ENCODE data around the gene KRT3. TPM values are rescaled to one million over a fixed set of nuclear protein-coding genes. Genes with fewer than 3 reads are reported as not detected.

Gene KRT3
- polyA plus RNA-seq, 3 donors: not detected

DNA sequence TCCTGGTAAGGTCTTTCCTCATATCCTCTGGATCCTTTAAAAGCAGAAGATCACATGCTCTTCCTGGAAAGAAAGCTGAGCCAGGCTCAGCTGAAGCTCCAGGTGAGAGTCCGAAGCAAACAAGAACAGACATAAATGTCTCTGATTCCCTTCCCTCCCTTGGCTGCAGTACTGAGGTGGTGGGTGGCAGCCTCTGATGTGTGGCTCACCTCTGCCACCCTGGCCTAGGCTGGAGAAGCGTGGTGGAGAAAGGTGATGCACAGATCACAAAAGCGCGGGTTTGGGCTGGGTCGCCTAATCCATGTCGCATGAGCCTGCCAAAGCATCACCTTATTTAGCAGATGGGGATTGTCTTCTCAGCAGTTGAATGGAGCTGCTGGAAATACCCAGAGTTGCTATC is 16.0 kb downstream of the KRT3 start:
- no peaks in the 10 kb centered on the region for H3K4me1 ChIP-seq (ENCODE audit: control insufficient read depth in 1 of 2, insufficient read depth in 2 of 2, low read length in 2 of 2)
- no peak overlapping the region for H3K4me2 ChIP-seq (replicated peaks; ENCODE audit: extremely low read depth, low read length, poor library complexity, severe bottlenecking)
- Mint-ChIP-seq H3K27ac (no peak overlapping the region), H3K4me1 (no peaks in the 10 kb centered on the region), H3K4me3 (no peak overlapping the region), H3K9me3 (no peaks in the 10 kb centered on the region), H3K27me3 (ENCODE audit: low read depth in 3 of 3) (peaks cover 8 to 17% (median 12%) of the 10 kb centered on the region in 3 donors), H3K36me3 (no peaks in the 10 kb centered on the region)
- no peak overlapping the region for H2AFZ ChIP-seq (ENCODE audit: insufficient read depth, low read depth, low read length, poor library complexity, severe bottlenecking)
- H3K9ac ChIP-seq (ENCODE audit: insufficient read depth, low read length, poor library complexity, severe bottlenecking): no peak overlapping the region
- no peak overlapping the region for H3K27ac ChIP-seq (ENCODE audit: low read depth in 1 of 2, low read length in 2 of 2)
- no CpG with 5 or more reads among the region's 6 CpGs for WGBS (ENCODE audit: insufficient coverage)
- no peak overlapping the region for H3K4me3 ChIP-seq (replicated peaks in 1 of 3; ENCODE audit: low read depth in 2 of 3, low read length in 3 of 3)
- no peaks in the 10 kb centered on the region for H3K79me2 ChIP-seq (ENCODE audit: insufficient read depth, low read length)
- no peaks in the 10 kb centered on the region for H3K9me3 ChIP-seq (replicated peaks in 1 of 2; ENCODE audit: control insufficient read depth in 1 of 2, insufficient read depth in 1 of 2, low read length in 2 of 2)
- intact Hi-C loops (cut with micrococcal nuclease): no loop called here
- TF ChIP-seq, protein P1, sequence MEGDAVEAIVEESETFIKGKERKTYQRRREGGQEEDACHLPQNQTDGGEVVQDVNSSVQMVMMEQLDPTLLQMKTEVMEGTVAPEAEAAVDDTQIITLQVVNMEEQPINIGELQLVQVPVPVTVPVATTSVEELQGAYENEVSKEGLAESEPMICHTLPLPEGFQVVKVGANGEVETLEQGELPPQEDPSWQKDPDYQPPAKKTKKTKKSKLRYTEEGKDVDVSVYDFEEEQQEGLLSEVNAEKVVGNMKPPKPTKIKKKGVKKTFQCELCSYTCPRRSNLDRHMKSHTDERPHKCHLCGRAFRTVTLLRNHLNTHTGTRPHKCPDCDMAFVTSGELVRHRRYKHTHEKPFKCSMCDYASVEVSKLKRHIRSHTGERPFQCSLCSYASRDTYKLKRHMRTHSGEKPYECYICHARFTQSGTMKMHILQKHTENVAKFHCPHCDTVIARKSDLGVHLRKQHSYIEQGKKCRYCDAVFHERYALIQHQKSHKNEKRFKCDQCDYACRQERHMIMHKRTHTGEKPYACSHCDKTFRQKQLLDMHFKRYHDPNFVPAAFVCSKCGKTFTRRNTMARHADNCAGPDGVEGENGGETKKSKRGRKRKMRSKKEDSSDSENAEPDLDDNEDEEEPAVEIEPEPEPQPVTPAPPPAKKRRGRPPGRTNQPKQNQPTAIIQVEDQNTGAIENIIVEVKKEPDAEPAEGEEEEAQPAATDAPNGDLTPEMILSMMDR (IDR thresholded peaks at IDR 0.05): no peak
- H3K27me3 ChIP-seq (ENCODE audit: control insufficient read depth in 2 of 2, insufficient read depth in 2 of 2, low read length in 2 of 2): peaks cover 0 to 3% of the 10 kb centered on the region in 2 donors
- H4K20me1 ChIP-seq (ENCODE audit: insufficient read depth, low read length): no peaks in the 10 kb centered on the region
- no peaks in the 10 kb centered on the region for H3K36me3 ChIP-seq (replicated peaks in 1 of 2; ENCODE audit: control insufficient read depth in 1 of 2, insufficient read depth in 2 of 2, low read length in 2 of 2)
- no peak for DNase-seq

DNA sequence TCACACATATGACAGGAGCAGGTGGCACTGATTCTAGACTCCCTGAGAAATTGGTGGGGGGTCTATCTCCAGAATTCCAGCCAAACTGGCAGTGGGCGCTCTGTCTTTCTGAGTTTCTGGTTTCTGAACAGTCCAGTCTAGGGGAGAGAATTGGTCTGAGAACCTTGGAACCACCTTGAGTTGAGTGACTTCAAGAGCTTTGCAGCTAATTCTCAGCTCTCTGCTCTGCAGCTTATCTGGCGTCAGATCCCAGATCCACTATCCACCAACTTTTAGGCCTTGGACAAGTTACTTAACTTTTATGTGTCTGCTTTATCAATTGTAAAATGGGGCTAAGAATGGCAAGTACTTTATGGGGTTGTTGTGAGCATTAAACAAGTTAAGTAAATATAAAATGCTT is 17.1 kb downstream of the KRT3 start:
- H3K4me3 Mint-ChIP-seq: no peak overlapping the region
- Histone ChIP-seq H3K4me1 (ENCODE audit: control insufficient read depth in 1 of 2, insufficient read depth in 2 of 2, low read length in 2 of 2) (no peaks in the 10 kb centered on the region), H3K9me3 (replicated peaks in 1 of 2; ENCODE audit: control insufficient read depth in 1 of 2, insufficient read depth in 1 of 2, low read length in 2 of 2) (no peaks in the 10 kb centered on the region), H3K36me3 (replicated peaks in 1 of 2; ENCODE audit: control insufficient read depth in 1 of 2, insufficient read depth in 2 of 2, low read length in 2 of 2) (no peaks in the 10 kb centered on the region), H3K79me2 (ENCODE audit: insufficient read depth, low read length) (no peaks in the 10 kb centered on the region), H2AFZ (ENCODE audit: insufficient read depth, low read depth, low read length, poor library complexity, severe bottlenecking) (no peak overlapping the region), H3K27ac (ENCODE audit: low read depth in 1 of 2, low read length in 2 of 2) (no peak overlapping the region), H4K20me1 (ENCODE audit: insufficient read depth, low read length) (no peaks in the 10 kb centered on the region), H3K4me2 (replicated peaks; ENCODE audit: extremely low read depth, low read length, poor library complexity, severe bottlenecking) (no peak overlapping the region), H3K4me3 (replicated peaks in 1 of 3; ENCODE audit: low read depth in 2 of 3, low read length in 3 of 3) (no peak overlapping the region), H3K9ac (ENCODE audit: insufficient read depth, low read length, poor library complexity, severe bottlenecking) (no peak overlapping the region), H3K27me3 (ENCODE audit: control insufficient read depth in 2 of 2, insufficient read depth in 2 of 2, low read length in 2 of 2) (peaks cover 0 to 5% of the 10 kb centered on the region in 2 donors)
- no CpG with 5 or more reads among the region's 2 CpGs for WGBS (ENCODE audit: insufficient coverage)
- intact Hi-C loops (cut with micrococcal nuclease): no loop called here
- TF ChIP-seq, protein P1 (IDR thresholded peaks at IDR 0.05): no peak
- no peaks in the 10 kb centered on the region for H3K9me3 Mint-ChIP-seq
- H3K4me1 Mint-ChIP-seq: no peaks in the 10 kb centered on the region
- no peak for DNase-seq
- H3K36me3 Mint-ChIP-seq: no peaks in the 10 kb centered on the region
- peaks cover 6 to 15% (median 7%) of the 10 kb centered on the region in 3 donors for H3K27me3 Mint-ChIP-seq (ENCODE audit: low read depth in 3 of 3)
- no peak overlapping the region for H3K27ac Mint-ChIP-seq
